OCI-LY1 (cell line): ENCODE results near the gene IL4.

ENCODE experiments used
- H2AFZ ChIP-seq: fragments of 200-600 bp; sonication (generic), shearing (Covaris generic); 2 replicates; pipeline ENCODE4 v1.6.0; 2014; ENCODE audit warnings: antibody characterized with exemption, mild to moderate bottlenecking, low read length
- H3F3A ChIP-seq: fragments of 200-600 bp; sonication (generic), shearing (Covaris generic); 2 replicates; pipeline ENCODE4 v1.6.0; 2014; ENCODE audit warnings: mild to moderate bottlenecking, antibody characterized with exemption, low read length, moderate library complexity; ENCODE audit not compliant: insufficient read depth
- H3K27ac ChIP-seq: fragments of 200-600 bp; sonication (generic); 2 replicates; pipeline ENCODE4 v1.5.1; 2014; ENCODE audit warnings: low read length, mixed run types, mild to moderate bottlenecking, low read depth; ENCODE audit not compliant: poor library complexity, severe bottlenecking
- H3K27me3 ChIP-seq: fragments of 200-600 bp; sonication (generic); 2 replicates; pipeline ENCODE4 v1.6.0; 2014; ENCODE audit warnings: antibody characterized with exemption, mild to moderate bottlenecking, low read length, moderate library complexity; ENCODE audit not compliant: insufficient read depth
- H3K36me3 ChIP-seq: fragments of 200-600 bp; sonication (generic); 2 replicates; pipeline ENCODE4 v1.6.1; 2014; ENCODE audit warnings: mild to moderate bottlenecking, antibody characterized with exemption, low read length, moderate library complexity, mixed read lengths; ENCODE audit not compliant: insufficient read depth
- H3K4me1 ChIP-seq: fragments of 200-600 bp; sonication (generic); 2 replicates; pipeline ENCODE4 v1.5.1; 2014; ENCODE audit warnings: mild to moderate bottlenecking, low read length, moderate library complexity; ENCODE audit not compliant: insufficient read depth, severe bottlenecking
- H3K4me2 ChIP-seq: fragments of 200-600 bp; sonication (generic), shearing (Covaris generic); 2 replicates; pipeline ENCODE4 v1.6.1; 2014; ENCODE audit warnings: low read length
- H3K4me3 ChIP-seq: fragments of 200-600 bp; sonication (generic); 2 replicates; pipeline ENCODE4 v1.5.1; 2014; ENCODE audit warnings: low read length, low read depth, mild to moderate bottlenecking, mixed read lengths; ENCODE audit not compliant: poor library complexity, severe bottlenecking
- H3K79me2 ChIP-seq: fragments of 200-600 bp; shearing (Covaris generic); 2 replicates; pipeline ENCODE4 v1.6.1; 2016; ENCODE audit warnings: mixed run types, low read length, mixed read lengths; ENCODE audit not compliant: insufficient read depth
- H3K9ac ChIP-seq: fragments of 200-600 bp; sonication (generic), shearing (Covaris generic); 2 replicates; pipeline ENCODE4 v1.6.1; 2014; ENCODE audit warnings: mild to moderate bottlenecking, low read length, mixed read lengths
- H3K9me2 ChIP-seq: fragments of 200-600 bp; sonication (generic), shearing (Covaris generic); 2 replicates; pipeline ENCODE4 v1.6.1; 2014; ENCODE audit warnings: low read depth, mild to moderate bottlenecking, low read length, mixed read lengths
- H3K9me3 ChIP-seq: fragments of 200-600 bp; shearing (Covaris generic); 2 replicates; pipeline ENCODE4 v1.6.1; 2014; ENCODE audit warnings: low read length, mixed read lengths
- H4K20me1 ChIP-seq: fragments of 200-600 bp; sonication (generic), shearing (Covaris generic); 2 replicates; pipeline ENCODE4 v1.6.0; 2016; ENCODE audit warnings: mild to moderate bottlenecking, low read length; ENCODE audit not compliant: insufficient read depth
- EZH2 ChIP-seq: fragments of 200-600 bp; sonication (generic), shearing (Covaris generic); IDR thresholded peaks from 2 replicates; pipeline ENCODE4 v1.8.0; 2017; ENCODE audit warnings: borderline replicate concordance, mixed run types, mild to moderate bottlenecking, antibody characterized with exemption, low read length, moderate library complexity, mixed read lengths
- TF ChIP-seq, protein P1 (sequence below): fragments of 200-600 bp; sonication (generic), shearing (Covaris generic); IDR thresholded peaks from 2 replicates; pipeline ENCODE4 v1.5.1; 2017; ENCODE audit warnings: mild to moderate bottlenecking, antibody characterized with exemption, low read length, moderate library complexity, mixed read lengths

IL4 gene

DNA sequence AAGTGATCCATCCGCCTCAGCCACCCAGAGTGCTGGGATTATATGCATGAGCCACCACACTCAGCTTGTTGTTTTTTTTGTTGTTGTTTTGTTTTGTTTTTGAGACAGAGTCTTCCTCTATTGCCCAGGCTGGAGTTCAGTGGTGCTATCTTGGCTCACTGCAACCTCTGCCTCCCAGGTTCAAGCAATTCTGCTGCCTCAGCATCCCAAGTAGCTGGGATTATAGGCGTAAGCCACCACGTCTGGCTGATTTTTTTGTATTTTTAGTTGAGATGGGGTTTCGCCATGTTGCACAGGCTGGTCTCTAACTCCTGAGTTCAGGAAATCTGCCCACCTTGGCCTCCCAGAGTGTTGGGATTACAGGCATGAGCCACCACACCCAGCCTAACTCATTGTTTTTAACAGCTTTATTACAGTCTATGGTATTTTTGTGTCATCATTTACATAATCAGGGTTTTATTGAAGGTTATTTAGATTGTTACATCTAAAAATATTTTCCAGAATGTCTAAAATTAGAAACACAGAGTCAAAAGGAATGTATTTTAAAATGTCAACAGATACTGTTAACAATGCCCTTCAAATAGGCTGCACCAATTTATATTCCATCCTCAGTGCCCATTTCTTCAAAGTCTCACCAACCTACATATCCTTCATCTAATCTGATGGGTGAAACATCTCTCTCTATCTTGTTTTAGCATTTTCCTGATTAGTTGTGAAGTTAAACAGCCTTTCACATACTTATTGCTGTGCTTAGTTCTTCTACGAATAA is 44.9 kb downstream of the IL4 start:
- Histone ChIP-seq H3K4me2 (no peak overlapping the region), H3K79me2 (no peaks in the 10 kb centered on the region), H3K27ac (no peak overlapping the region), H3K9me2 (no peaks in the 10 kb centered on the region), H3K9ac (no peak overlapping the region), H4K20me1 (no peaks in the 10 kb centered on the region), H3K36me3 (no peaks in the 10 kb centered on the region), H2AFZ (no peak overlapping the region), H3K4me3 (no peak overlapping the region), H3K27me3 (no peaks in the 10 kb centered on the region), H3K9me3 (no peaks in the 10 kb centered on the region), H3F3A (no peaks in the 10 kb centered on the region), H3K4me1 (no peaks in the 10 kb centered on the region)
- TF ChIP-seq, protein P1, sequence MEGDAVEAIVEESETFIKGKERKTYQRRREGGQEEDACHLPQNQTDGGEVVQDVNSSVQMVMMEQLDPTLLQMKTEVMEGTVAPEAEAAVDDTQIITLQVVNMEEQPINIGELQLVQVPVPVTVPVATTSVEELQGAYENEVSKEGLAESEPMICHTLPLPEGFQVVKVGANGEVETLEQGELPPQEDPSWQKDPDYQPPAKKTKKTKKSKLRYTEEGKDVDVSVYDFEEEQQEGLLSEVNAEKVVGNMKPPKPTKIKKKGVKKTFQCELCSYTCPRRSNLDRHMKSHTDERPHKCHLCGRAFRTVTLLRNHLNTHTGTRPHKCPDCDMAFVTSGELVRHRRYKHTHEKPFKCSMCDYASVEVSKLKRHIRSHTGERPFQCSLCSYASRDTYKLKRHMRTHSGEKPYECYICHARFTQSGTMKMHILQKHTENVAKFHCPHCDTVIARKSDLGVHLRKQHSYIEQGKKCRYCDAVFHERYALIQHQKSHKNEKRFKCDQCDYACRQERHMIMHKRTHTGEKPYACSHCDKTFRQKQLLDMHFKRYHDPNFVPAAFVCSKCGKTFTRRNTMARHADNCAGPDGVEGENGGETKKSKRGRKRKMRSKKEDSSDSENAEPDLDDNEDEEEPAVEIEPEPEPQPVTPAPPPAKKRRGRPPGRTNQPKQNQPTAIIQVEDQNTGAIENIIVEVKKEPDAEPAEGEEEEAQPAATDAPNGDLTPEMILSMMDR: no peak
- TF ChIP-seq EZH2: no peak

DNA sequence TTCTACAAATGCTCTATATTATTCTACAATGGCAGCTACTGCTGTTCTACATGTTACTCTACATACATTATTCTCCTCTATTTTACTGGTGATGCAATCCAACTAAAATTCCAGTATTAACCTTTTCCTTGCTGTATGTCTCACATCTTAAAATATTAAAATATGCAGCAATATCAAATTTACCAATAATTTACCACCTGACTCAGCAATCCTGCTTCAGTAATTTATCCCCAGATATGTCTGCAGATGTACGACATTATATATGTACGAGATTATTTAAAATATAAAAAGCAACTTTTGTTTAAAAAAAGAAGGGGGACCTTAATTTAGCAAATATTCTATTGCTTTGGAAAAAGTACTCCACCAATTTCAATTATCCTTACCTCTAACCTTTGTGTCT is 52.0 kb downstream of the IL4 start:
- H3K4me2 ChIP-seq: no peak overlapping the region
- H3K79me2 ChIP-seq: no peaks in the 10 kb centered on the region
- no peaks in the 10 kb centered on the region for H3K4me1 ChIP-seq
- H3K9me3 ChIP-seq: no peaks in the 10 kb centered on the region
- H3K27ac ChIP-seq: no peak overlapping the region
- no peak overlapping the region for H3K9ac ChIP-seq
- H4K20me1 ChIP-seq: no peaks in the 10 kb centered on the region
- H3F3A ChIP-seq: no peaks in the 10 kb centered on the region
- no peaks in the 10 kb centered on the region for H3K27me3 ChIP-seq
- TF ChIP-seq, protein P1: no peak
- no peak for TF ChIP-seq EZH2
- no peak overlapping the region for H3K4me3 ChIP-seq
- no peaks in the 10 kb centered on the region for H3K36me3 ChIP-seq
- H2AFZ ChIP-seq: no peak overlapping the region
- H3K9me2 ChIP-seq: no peaks in the 10 kb centered on the region

DNA sequence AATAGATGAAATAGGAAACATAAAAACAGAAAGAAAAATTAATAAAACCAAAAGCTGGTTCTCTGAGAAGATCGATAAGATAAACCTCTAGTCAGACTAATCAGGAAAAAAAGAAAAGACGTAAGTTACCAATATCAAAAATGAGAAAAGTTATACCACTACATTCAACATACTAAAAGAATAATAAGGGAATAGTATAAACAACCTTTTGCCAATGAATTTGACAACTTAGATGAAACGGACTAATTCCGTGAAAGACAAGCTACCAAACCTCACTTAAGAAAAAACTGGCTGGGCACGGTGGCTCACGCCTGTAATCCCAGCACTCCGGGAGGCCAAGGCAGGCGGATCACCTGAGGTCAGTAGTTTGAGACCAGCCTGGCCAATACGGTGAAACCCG is 56.1 kb downstream of the IL4 start:
- TF ChIP-seq, protein P1: no peak
- TF ChIP-seq EZH2: no peak
- Histone ChIP-seq H2AFZ (no peak overlapping the region), H4K20me1 (no peaks in the 10 kb centered on the region), H3K27ac (no peak overlapping the region), H3K27me3 (no peaks in the 10 kb centered on the region), H3K9me2 (no peaks in the 10 kb centered on the region), H3K4me2 (no peak overlapping the region), H3K79me2 (no peaks in the 10 kb centered on the region), H3K4me1 (no peaks in the 10 kb centered on the region), H3K4me3 (no peak overlapping the region), H3K9me3 (no peaks in the 10 kb centered on the region), H3K36me3 (no peaks in the 10 kb centered on the region; the same call in 1 of the 2 replicates), H3F3A (no peaks in the 10 kb centered on the region), H3K9ac (no peak overlapping the region)
